ENCODE results near the gene OCIAD1. TPM values are rescaled to one million over a fixed set of nuclear protein-coding genes. Genes with fewer than 3 reads are reported as not detected.

OCIAD1 gene
- total RNA-seq, 3 donors from 2014 or later (not counting 1 experiment from before 2014, with no cell fraction given), result 91.4 to 117 (median 93.7) TPM

DNA sequence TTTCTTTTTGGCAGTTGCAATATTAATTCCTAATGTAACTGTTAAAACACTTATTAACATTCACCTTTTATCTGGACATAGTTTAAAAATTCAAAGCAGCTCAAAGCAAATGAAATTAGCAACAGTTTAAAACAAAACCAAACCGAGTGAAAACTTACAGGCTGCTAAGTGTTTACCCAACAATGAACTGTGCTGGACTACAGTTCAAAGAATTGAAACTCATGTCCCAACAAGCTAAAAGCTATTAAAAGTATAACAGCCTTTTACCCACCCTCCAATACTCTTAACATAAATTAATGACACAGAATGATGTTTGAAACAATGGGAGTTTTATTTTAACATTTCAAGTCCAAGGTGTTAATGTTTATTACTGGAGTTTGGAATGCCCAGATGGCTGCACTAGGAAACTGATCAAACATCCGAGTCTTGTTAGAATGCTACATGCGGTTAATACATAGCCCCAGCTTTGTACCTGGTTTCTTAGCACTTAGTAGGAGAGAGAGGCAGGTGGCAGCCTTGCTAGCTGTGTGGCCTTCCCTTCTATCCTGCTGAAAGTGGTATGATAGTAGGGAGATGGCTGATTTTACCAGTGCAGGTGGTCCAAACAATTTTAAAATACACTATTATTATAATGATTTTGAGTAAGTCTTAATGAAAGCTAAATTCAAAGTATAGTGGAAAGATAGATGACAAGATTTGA lies 29.7 kb upstream of the OCIAD1 start:
- Mint-ChIP-seq H3K9me3 (no peaks in the 10 kb centered on the region), H3K4me3 (no peak overlapping the region), H3K4me1 (no peaks in the 10 kb centered on the region), H3K36me3 (no peaks in the 10 kb centered on the region), H3K27ac (no peak overlapping the region), H3K27me3 (ENCODE audit: low read depth in 2 of 2) (peaks cover 0 to 3% of the 10 kb centered on the region in 2 donors)
- Histone ChIP-seq H3K27me3 (ENCODE audit: control insufficient read depth, insufficient read depth, low read length) (no peaks in the 10 kb centered on the region), H3K9me3 (ENCODE audit: control insufficient read depth, insufficient read depth, low read length) (no peaks in the 10 kb centered on the region), H3K27ac (ENCODE audit: low read length) (no peak overlapping the region), H3K4me1 (ENCODE audit: control insufficient read depth, insufficient read depth, low read length) (no peaks in the 10 kb centered on the region), H3K36me3 (ENCODE audit: control insufficient read depth, insufficient read depth, low read length) (no peaks in the 10 kb centered on the region), H3K4me3 (ENCODE audit: low read length) (no peak overlapping the region)
- DNase-seq (no peak), ATAC-seq (no peak)
- TF ChIP-seq, protein P1, sequence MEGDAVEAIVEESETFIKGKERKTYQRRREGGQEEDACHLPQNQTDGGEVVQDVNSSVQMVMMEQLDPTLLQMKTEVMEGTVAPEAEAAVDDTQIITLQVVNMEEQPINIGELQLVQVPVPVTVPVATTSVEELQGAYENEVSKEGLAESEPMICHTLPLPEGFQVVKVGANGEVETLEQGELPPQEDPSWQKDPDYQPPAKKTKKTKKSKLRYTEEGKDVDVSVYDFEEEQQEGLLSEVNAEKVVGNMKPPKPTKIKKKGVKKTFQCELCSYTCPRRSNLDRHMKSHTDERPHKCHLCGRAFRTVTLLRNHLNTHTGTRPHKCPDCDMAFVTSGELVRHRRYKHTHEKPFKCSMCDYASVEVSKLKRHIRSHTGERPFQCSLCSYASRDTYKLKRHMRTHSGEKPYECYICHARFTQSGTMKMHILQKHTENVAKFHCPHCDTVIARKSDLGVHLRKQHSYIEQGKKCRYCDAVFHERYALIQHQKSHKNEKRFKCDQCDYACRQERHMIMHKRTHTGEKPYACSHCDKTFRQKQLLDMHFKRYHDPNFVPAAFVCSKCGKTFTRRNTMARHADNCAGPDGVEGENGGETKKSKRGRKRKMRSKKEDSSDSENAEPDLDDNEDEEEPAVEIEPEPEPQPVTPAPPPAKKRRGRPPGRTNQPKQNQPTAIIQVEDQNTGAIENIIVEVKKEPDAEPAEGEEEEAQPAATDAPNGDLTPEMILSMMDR (IDR thresholded peaks at IDR 0.05), result no peak
- WGBS (ENCODE audit: insufficient coverage), result 95% methylated on average over 3 of the region's 3 CpGs
- intact Hi-C loops (cut with micrococcal nuclease), result no loop called here

DNA sequence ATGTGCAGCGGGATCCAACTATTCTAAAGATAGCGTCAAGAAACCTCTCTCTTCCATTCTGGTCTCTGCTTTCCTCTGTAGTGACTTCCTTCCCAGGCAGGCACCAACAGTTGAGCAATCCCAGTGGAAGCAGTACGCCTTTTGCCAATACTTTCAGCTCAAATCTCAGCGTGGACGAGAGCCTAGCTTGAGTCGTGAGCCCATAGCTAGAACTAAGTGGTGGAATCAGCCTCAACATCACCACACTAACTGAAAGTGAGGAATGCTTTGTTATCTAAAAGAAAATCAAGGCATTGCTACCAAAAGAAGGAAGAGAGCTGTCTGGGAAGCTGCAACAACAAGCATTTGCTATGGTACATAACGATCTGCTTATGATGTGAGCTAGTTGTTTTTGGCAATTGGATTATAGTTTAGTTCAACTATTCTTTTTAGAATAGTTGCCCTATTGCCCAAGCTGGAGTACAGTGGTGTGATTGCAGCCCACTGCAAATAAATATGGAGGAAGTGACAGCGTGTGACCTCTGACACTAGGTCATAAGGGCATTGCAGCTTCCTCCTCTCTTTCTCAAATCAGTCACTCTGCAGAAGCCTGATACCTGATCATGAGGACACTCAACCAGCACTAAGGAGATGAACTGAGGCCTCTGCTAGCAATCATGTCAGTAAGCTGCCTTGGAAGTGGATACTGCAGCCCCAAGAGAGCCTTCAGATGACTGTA lies 26.1 kb upstream of the OCIAD1 start:
- Mint-ChIP-seq H3K36me3 (no peaks in the 10 kb centered on the region), H3K9me3 (no peaks in the 10 kb centered on the region), H3K4me3 (no peak overlapping the region), H3K27ac (no peak overlapping the region), H3K27me3 (ENCODE audit: low read depth in 2 of 2) (peaks cover 0 to 3% of the 10 kb centered on the region in 2 donors), H3K4me1 (no peaks in the 10 kb centered on the region)
- TF ChIP-seq, protein P1 (IDR thresholded peaks at IDR 0.05), result no peak
- H3K27me3 ChIP-seq (ENCODE audit: control insufficient read depth, insufficient read depth, low read length), result no peaks in the 10 kb centered on the region
- ATAC-seq, result no peak
- H3K27ac ChIP-seq (ENCODE audit: low read length), result no peak overlapping the region
- no peaks in the 10 kb centered on the region for H3K9me3 ChIP-seq (ENCODE audit: control insufficient read depth, insufficient read depth, low read length)
- H3K36me3 ChIP-seq (ENCODE audit: control insufficient read depth, insufficient read depth, low read length), result no peaks in the 10 kb centered on the region
- intact Hi-C loops (cut with micrococcal nuclease), result no loop called here
- WGBS (ENCODE audit: insufficient coverage), result 96% methylated on average over 7 of the region's 8 CpGs
- no peak overlapping the region for H3K4me3 ChIP-seq (ENCODE audit: low read length)
- no peaks in the 10 kb centered on the region for H3K4me1 ChIP-seq (ENCODE audit: control insufficient read depth, insufficient read depth, low read length)
- DNase-seq, result no peak

DNA sequence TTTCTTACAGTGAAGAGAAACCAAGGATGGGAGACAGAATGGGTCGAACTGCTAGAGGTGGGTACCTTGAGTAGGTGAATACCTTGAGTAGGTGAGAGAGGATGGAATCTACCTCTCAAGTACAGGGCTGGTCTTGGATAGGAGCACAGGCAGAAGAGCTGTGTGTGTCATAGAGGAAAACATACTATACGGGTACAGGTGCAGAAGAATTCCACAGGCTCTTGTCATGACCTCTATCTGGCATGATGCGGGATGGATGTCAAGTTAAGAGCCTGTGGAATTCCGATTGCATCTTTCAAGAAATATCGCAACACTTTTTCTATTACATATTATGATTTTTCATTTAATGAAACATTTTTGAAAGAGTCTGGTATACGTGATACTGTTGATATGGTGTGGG lies 18.0 kb upstream of the OCIAD1 start:
- no peak overlapping the region for H3K27ac Mint-ChIP-seq
- Histone ChIP-seq H3K9me3 (ENCODE audit: control insufficient read depth, insufficient read depth, low read length) (no peaks in the 10 kb centered on the region), H3K4me1 (ENCODE audit: control insufficient read depth, insufficient read depth, low read length) (no peaks in the 10 kb centered on the region), H3K4me3 (ENCODE audit: low read length) (no peak overlapping the region), H3K27ac (ENCODE audit: low read length) (no peak overlapping the region), H3K36me3 (ENCODE audit: control insufficient read depth, insufficient read depth, low read length) (no peaks in the 10 kb centered on the region), H3K27me3 (ENCODE audit: control insufficient read depth, insufficient read depth, low read length) (no peaks in the 10 kb centered on the region)
- H3K9me3 Mint-ChIP-seq, result no peaks in the 10 kb centered on the region
- WGBS (ENCODE audit: insufficient coverage), result 73% methylated on average over 4 of the region's 6 CpGs
- intact Hi-C loops (cut with micrococcal nuclease), result no loop called here
- no peak for DNase-seq
- no peaks in the 10 kb centered on the region for H3K36me3 Mint-ChIP-seq
- TF ChIP-seq, protein P1 (IDR thresholded peaks at IDR 0.05), result no peak
- no peak for ATAC-seq
- H3K27me3 Mint-ChIP-seq (ENCODE audit: low read depth in 2 of 2), result no peaks in the 10 kb centered on the region
- H3K4me1 Mint-ChIP-seq, result peaks cover 0 to 6% of the 10 kb centered on the region in 2 donors
- H3K4me3 Mint-ChIP-seq, result no peak overlapping the region
